ENCODE data around the gene IFT74. TPM values are rescaled to one million over a fixed set of nuclear protein-coding genes. Genes with fewer than 3 reads are reported as not detected.
"Not testable (repeated sequence)": the region's sequence is repeated elsewhere in the genome, so short reads cannot be mapped to it uniquely, and the experiment has no call there.

IFT74 gene
- total RNA-seq, 4 donors from 2014 or later, result 23.0 to 40.0 (median 29.9) TPM

GRCh38 chr9:27086818-27087680, 130.8 kb downstream of the IFT74 start:
- Histone ChIP-seq H3K27me3 (no peaks in the 10 kb centered on the region), H3K9me3 (no peaks in the 10 kb centered on the region), H3K36me3 (no peaks in the 10 kb centered on the region), H3K4me3 (replicated peaks in 1 of 3) (no peak overlapping the region), H3K4me1 (peaks cover 5 to 11% of the 10 kb centered on the region in 2 donors), H3K27ac (peak overlapping the region in 2 of 3 donors; percentile 0 to 66)
- DNase-seq, result peak in 1 of 2 donors; percentile 7
- intact Hi-C loops (cut with DNase I), result no loop called here
- 59 to 60% methylated on average over 11 of the region's 11 CpGs for WGBS, 2 donors
- no peak for TF ChIP-seq CTCF (IDR thresholded peaks at IDR 0.05)
- TF ChIP-seq POLR2A (IDR thresholded peaks at IDR 0.05), result no peak

GRCh38 chr9:27088981-27089380, 132.8 kb downstream of the IFT74 start:
- no peaks in the 10 kb centered on the region for H3K9me3 ChIP-seq
- no peaks in the 10 kb centered on the region for H3K36me3 ChIP-seq
- H3K27me3 ChIP-seq, result no peaks in the 10 kb centered on the region
- peaks cover 5 to 11% of the 10 kb centered on the region in 2 donors for H3K4me1 ChIP-seq
- WGBS, 2 donors, result 64 to 69% methylated on average over 4 of the region's 4 CpGs
- no peak overlapping the region for H3K27ac ChIP-seq
- intact Hi-C loops (cut with DNase I), result no loop called here
- TF ChIP-seq POLR2A (IDR thresholded peaks at IDR 0.05), result no peak
- H3K4me3 ChIP-seq (replicated peaks in 1 of 3), result no peak overlapping the region
- no peak for DNase-seq

- no peaks in the 10 kb centered on the region for H3K36me3 ChIP-seq
- H3K4me3 ChIP-seq (replicated peaks in 1 of 3), result no peak overlapping the region
- peaks cover 5 to 11% of the 10 kb centered on the region in 2 donors for H3K4me1 ChIP-seq
- no peaks in the 10 kb centered on the region for H3K27me3 ChIP-seq
- no peak overlapping the region for H3K27ac ChIP-seq
- H3K9me3 ChIP-seq, result no peaks in the 10 kb centered on the region
- TF ChIP-seq POLR2A (IDR thresholded peaks at IDR 0.05), result no peak
- no peak for TF ChIP-seq CTCF (IDR thresholded peaks at IDR 0.05)
- no peak for DNase-seq
- intact Hi-C loops (cut with DNase I), result no loop called here
- 84 to 88% methylated on average over 4 of the region's 4 CpGs for WGBS, 2 donors
Measured at GRCh38 chr9:27089706-27090105, 133.5 kb downstream of the IFT74 start.

- no peaks in the 10 kb centered on the region for H3K27me3 ChIP-seq
- H3K4me3 ChIP-seq (replicated peaks in 1 of 3), result no peak overlapping the region
- H3K36me3 ChIP-seq, result no peaks in the 10 kb centered on the region
- peaks cover 5 to 11% of the 10 kb centered on the region in 2 donors for H3K4me1 ChIP-seq
- no peaks in the 10 kb centered on the region for H3K9me3 ChIP-seq
- H3K27ac ChIP-seq, result no peak overlapping the region
- no peak for DNase-seq
- TF ChIP-seq CTCF (IDR thresholded peaks at IDR 0.05), result no peak
- no peak for TF ChIP-seq POLR2A (IDR thresholded peaks at IDR 0.05)
- intact Hi-C loops (cut with DNase I), result no loop called here
Measured at GRCh38 chr9:27090231-27090630, 134.0 kb downstream of the IFT74 start.

GRCh38 chr9:27090711-27091110, 134.5 kb downstream of the IFT74 start:
- Histone ChIP-seq H3K9me3 (no peaks in the 10 kb centered on the region), H3K27me3 (no peaks in the 10 kb centered on the region), H3K4me1 (peaks cover 5 to 11% of the 10 kb centered on the region in 2 donors), H3K36me3 (no peaks in the 10 kb centered on the region), H3K27ac (no peak overlapping the region), H3K4me3 (replicated peaks in 1 of 3) (no peak overlapping the region)
- WGBS, 2 donors, result 93 to 100% methylated on average over 1 of the region's 1 CpG
- intact Hi-C loops (cut with DNase I), result no loop called here
- no peak for TF ChIP-seq POLR2A (IDR thresholded peaks at IDR 0.05)
- TF ChIP-seq CTCF (IDR thresholded peaks at IDR 0.05), result no peak
- DNase-seq, result no peak

- WGBS, 2 donors, result 97 to 98% methylated on average over 11 to 22 of the region's 27 CpGs
- intact Hi-C loops (cut with DNase I), result not testable (repeated sequence)
Measured at GRCh38 chr9:27092496-27092895, 136.3 kb downstream of the IFT74 start.

GRCh38 chr9:27093384-27094067, 137.3 kb downstream of the IFT74 start:
- H3K4me3 ChIP-seq (replicated peaks in 1 of 3); H3K36me3 ChIP-seq; H3K9me3 ChIP-seq; intact Hi-C loops (cut with DNase I); DNase-seq; H3K27me3 ChIP-seq; H3K27ac ChIP-seq; H3K4me1 ChIP-seq: not testable (repeated sequence)
- 94 to 96% methylated on average over 17 of the region's 17 CpGs for WGBS, 2 donors

More at GRCh38 chr9:27092496-27092895, 136.3 kb downstream of the IFT74 start:
- not testable (repeated sequence) for H3K9me3 ChIP-seq; H3K4me1 ChIP-seq; H3K4me3 ChIP-seq (replicated peaks in 1 of 3); DNase-seq; H3K27me3 ChIP-seq; H3K36me3 ChIP-seq; H3K27ac ChIP-seq
